ENCODE results near the gene PGGHG. TPM values are rescaled to one million over a fixed set of nuclear protein-coding genes. Genes with fewer than 3 reads are reported as not detected.

Gene PGGHG
- 163 TPM for total RNA-seq
- long read RNA-seq, partial matches to known transcripts: 92 of 245 reads
- long read RNA-seq, other reads (novel, unspliced or antisense): 146 of 245 reads

DNA sequence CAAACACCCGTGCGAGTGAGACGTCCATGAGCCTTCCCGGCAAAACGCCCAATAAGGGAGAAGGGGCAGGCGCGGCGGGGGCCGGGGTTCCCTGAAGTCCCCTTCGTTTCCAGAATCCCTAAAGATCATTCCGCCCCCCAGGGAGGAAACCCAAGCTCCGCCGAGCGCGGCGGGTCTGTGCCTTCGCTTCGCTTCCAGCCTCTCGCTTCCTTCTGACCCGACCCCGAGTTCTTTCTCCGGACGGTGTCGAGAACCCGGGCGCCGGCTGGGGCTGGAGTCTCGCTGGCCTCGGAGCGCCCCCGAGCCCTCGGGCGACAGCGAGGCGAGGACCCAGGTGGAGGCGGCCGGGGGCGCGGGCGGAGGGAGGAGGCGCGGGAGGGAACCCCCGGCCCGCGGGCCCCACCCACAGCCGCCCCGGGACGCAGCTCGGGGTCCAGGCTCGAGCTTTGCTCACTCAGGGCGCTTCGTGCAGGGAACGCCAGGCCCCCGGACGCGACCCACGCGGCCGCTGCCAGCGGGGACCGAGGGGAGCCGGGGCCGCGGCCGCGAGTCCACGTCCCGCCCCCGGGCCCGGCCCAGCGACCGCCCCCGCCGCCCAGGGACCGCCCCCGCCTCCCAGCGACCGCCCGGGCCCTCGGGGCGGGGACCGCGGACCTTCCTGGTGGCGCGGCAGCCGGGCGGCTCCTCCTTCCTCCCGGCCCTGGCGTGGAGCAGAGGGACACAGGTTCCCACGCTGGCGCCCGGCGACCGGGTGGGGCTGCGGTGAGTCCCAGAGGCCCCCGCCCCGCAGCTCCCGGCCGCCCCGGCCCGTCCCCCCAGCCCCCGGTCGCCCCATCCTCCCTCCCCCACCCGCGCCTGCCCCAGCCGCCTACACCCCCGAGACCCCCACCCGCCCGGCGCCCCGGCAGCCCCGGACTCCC is at the start of gene PGGHG:
Gene PGGHG (plus strand): TSS at position 649 of the 920 bp plus-strand sequence. CDS start 691 bp downstream, outside the sequence.
- peak within 1 kb of the TSS; percentile 77 for H3K4me3 ChIP-seq
- peaks cover 21% of the 10 kb centered on the region for H3K4me1 ChIP-seq
- peak within 1 kb of the TSS; percentile 78 for H3K27ac ChIP-seq
- H3K36me3 ChIP-seq: peaks cover 14% of the 10 kb centered on the region
- H3K27me3 ChIP-seq (ENCODE audit: low read depth): peaks cover 11% of the 10 kb centered on the region
- intact Hi-C loops (cut with DNase I): no loop called here
- TF ChIP-seq, protein P1, sequence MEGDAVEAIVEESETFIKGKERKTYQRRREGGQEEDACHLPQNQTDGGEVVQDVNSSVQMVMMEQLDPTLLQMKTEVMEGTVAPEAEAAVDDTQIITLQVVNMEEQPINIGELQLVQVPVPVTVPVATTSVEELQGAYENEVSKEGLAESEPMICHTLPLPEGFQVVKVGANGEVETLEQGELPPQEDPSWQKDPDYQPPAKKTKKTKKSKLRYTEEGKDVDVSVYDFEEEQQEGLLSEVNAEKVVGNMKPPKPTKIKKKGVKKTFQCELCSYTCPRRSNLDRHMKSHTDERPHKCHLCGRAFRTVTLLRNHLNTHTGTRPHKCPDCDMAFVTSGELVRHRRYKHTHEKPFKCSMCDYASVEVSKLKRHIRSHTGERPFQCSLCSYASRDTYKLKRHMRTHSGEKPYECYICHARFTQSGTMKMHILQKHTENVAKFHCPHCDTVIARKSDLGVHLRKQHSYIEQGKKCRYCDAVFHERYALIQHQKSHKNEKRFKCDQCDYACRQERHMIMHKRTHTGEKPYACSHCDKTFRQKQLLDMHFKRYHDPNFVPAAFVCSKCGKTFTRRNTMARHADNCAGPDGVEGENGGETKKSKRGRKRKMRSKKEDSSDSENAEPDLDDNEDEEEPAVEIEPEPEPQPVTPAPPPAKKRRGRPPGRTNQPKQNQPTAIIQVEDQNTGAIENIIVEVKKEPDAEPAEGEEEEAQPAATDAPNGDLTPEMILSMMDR (IDR thresholded peaks at IDR 0.05): no peak
- H3K9me3 ChIP-seq: no peaks in the 10 kb centered on the region
- ATAC-seq (peak; percentile 84 to 90), DNase-seq (peak; percentile 90)

DNA sequence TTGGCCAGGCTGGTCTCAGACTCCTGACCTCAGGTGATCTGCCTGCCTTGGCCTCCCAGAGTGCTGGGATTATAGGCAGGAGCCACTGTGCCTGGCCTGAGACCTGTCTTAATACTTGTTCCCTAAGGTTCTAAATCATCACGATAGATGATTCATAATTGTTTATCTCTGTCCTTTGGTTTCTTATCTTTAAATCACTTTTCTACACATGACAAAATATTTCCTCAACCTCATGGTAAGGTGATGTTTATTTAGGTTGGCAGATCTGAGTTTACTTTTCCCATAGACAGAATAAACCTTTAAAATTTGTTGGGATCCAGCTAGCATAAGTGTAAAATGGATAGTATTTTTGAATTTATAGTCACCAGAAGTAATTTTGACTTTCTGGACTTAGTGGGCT is 48.6 kb upstream of the PGGHG start:
- no peak for DNase-seq
- H3K9me3 ChIP-seq: no peaks in the 10 kb centered on the region
- H3K27me3 ChIP-seq (ENCODE audit: low read depth): no peaks in the 10 kb centered on the region
- intact Hi-C loops (cut with DNase I): no loop called here
- no peak overlapping the region for H3K4me3 ChIP-seq
- peaks cover 66% of the 10 kb centered on the region for H3K36me3 ChIP-seq
- H3K4me1 ChIP-seq: peaks cover 19% of the 10 kb centered on the region
- ATAC-seq: no peak
- H3K27ac ChIP-seq: no peak overlapping the region
- TF ChIP-seq, protein P1 (IDR thresholded peaks at IDR 0.05): no peak

DNA sequence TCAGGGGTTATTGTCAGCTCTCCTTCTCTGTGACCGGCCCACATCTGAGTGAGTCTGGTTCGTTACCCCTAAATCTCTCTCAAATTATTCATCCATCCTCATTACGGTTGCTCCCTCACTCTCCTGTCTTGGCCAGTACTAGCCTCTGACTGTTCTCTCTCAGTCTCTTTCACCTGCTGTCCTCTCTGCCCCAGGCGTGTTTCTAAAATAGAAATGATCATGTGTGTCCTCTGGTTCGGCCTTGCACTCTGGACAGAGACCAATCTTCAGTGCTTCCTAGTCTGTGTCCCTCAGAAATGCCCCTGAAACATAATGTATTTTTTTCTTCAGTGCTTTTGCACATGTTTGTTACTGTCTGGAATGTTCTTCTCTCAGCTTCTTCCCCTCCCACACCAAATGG is 47.3 kb upstream of the PGGHG start:
- DNase-seq (no peak), ATAC-seq (no peak)
- peaks cover 16% of the 10 kb centered on the region for H3K4me1 ChIP-seq
- H3K27me3 ChIP-seq (ENCODE audit: low read depth): no peaks in the 10 kb centered on the region
- TF ChIP-seq, protein P1 (IDR thresholded peaks at IDR 0.05): no peak
- peaks cover 77% of the 10 kb centered on the region for H3K36me3 ChIP-seq
- intact Hi-C loops (cut with DNase I): no loop called here
- no peaks in the 10 kb centered on the region for H3K9me3 ChIP-seq
- H3K4me3 ChIP-seq: no peak overlapping the region
- no peak overlapping the region for H3K27ac ChIP-seq

DNA sequence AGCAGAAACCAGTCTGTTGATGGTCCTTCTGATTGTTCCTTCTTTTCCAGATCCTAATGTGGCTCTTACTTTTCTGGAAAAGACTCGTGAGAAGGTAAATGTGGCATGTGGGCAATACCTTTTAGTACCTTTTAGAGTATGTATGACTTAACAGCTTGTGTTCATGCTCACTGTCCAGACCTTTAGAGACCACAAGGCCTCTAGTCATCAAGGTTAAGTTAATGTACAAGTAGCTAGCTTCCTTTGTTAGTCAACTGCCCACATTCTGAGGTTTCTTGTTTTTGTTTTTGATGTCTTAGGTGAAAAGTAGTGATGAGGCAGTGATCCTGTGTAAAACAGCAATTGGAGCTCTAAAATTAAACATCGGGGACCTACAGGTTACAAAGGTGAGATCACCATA is 44.5 kb upstream of the PGGHG start:
- no peak overlapping the region for H3K4me3 ChIP-seq
- H3K27ac ChIP-seq: no peak overlapping the region
- intact Hi-C loops (cut with DNase I): no loop called here
- H3K36me3 ChIP-seq: peaks cover 97% of the 10 kb centered on the region
- no peaks in the 10 kb centered on the region for H3K4me1 ChIP-seq
- TF ChIP-seq, protein P1 (IDR thresholded peaks at IDR 0.05): no peak
- ATAC-seq (no peak), DNase-seq (no peak)
- no peaks in the 10 kb centered on the region for H3K9me3 ChIP-seq
- no peaks in the 10 kb centered on the region for H3K27me3 ChIP-seq (ENCODE audit: low read depth)

DNA sequence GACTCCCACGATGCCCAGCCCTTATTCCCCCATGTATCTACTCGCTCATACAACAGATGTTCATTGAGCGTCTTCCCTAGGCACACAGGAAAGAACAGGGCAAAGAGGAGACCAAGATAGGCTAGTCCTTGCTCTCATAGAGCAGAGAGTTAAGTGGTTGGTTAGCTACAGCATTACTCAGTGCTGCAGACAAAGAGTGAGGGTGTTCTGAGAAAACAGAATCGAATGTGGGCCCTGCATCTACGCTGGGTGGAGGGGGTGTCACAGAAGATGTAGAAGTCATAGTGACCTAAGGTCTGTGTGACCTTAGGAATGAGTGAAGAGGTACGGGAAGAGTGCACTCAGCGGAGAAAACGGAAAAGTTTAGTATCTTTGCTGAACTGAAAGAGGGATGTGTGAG is 39.9 kb upstream of the PGGHG start:
- no peak overlapping the region for H3K4me3 ChIP-seq
- H3K4me1 ChIP-seq: no peaks in the 10 kb centered on the region
- TF ChIP-seq, protein P1 (IDR thresholded peaks at IDR 0.05): no peak
- H3K27me3 ChIP-seq (ENCODE audit: low read depth): no peaks in the 10 kb centered on the region
- no peaks in the 10 kb centered on the region for H3K9me3 ChIP-seq
- intact Hi-C loops (cut with DNase I): no loop called here
- peaks cover 93% of the 10 kb centered on the region for H3K36me3 ChIP-seq
- ATAC-seq (no peak), DNase-seq (no peak)
- H3K27ac ChIP-seq: no peak overlapping the region

Data from lower lobe of right lung (tissue), 2 donors.